ENCODE data around the gene KRTAP15-1. TPM values are rescaled to one million over a fixed set of nuclear protein-coding genes. Genes with fewer than 3 reads are reported as not detected.

KRTAP15-1 gene
- polyA plus RNA-seq, 1 donor = not detected

DNA sequence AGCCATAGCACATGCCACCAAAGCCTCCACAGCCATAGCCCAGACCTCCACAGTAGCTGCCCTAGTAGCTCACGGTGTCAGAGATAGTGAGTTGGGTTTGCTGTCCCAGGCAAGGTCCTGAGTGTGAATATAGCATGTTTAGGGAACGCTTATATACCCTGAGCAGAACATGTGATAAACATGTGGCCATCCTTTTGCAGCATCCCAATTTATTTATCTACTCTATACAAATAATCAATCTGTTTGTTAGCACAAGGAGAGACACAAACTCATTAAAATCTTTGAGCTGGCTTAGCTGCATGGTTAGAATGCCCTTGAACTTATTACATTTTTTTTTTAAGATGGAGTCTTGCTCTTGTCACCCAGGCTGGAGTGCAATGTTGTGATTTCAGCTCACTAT lies 47.3 kb downstream of the KRTAP15-1 start, which contains the start of gene KRTAP19-2:
TSS of gene KRTAP19-2 (minus strand) at position 101 of the 400 bp plus-strand sequence. CDS start at position 13, 88 bp downstream.
- no peaks in the 10 kb centered on the region for H3K27me3 ChIP-seq (ENCODE audit: control insufficient read depth, insufficient read depth, low read length)
- H3K36me3 ChIP-seq (ENCODE audit: control insufficient read depth, insufficient read depth, low read length) = no peaks in the 10 kb centered on the region
- H3K4me1 ChIP-seq (ENCODE audit: control insufficient read depth, insufficient read depth, low read length) = no peaks in the 10 kb centered on the region
- no peak for DNase-seq
- WGBS (ENCODE audit: insufficient coverage, low lambda C conversion rate) = no CpG with 5 or more reads among the region's 2 CpGs
- no peak within 1 kb of the TSS for H3K4me3 ChIP-seq (ENCODE audit: low read length)
- no peak within 1 kb of the TSS for H3K27ac ChIP-seq (ENCODE audit: low read length)
- H3K9me3 ChIP-seq (ENCODE audit: control insufficient read depth, low read depth, low read length) = no peaks in the 10 kb centered on the region

Other genes with a start within 250 kb of the KRTAP15-1 start
- gene CLDN8, start 224.2 kb upstream of the KRTAP15-1 start, polyA plus RNA-seq = not detected
- gene KRTAP24-1, start 157.3 kb upstream of the KRTAP15-1 start, polyA plus RNA-seq = not detected
- gene KRTAP25-1, start 150.8 kb upstream of the KRTAP15-1 start, polyA plus RNA-seq = not detected
- not detected for gene KRTAP26-1, start 120.0 kb upstream of the KRTAP15-1 start, polyA plus RNA-seq
- gene KRTAP27-1, start 102.6 kb upstream of the KRTAP15-1 start, polyA plus RNA-seq = not detected
- not detected for gene KRTAP23-1, start 91.7 kb upstream of the KRTAP15-1 start, polyA plus RNA-seq
- not detected for gene KRTAP13-2, start 68.0 kb upstream of the KRTAP15-1 start, polyA plus RNA-seq
- not detected for gene KRTAP13-1, start 44.2 kb upstream of the KRTAP15-1 start, polyA plus RNA-seq
- not detected for gene KRTAP13-3, start 14.3 kb upstream of the KRTAP15-1 start, polyA plus RNA-seq
- not detected for gene KRTAP13-4, start 10.1 kb upstream of the KRTAP15-1 start, polyA plus RNA-seq
- gene KRTAP19-1, start 40.1 kb downstream of the KRTAP15-1 start, polyA plus RNA-seq = not detected
- not detected for gene KRTAP19-2, start 47.2 kb downstream of the KRTAP15-1 start, polyA plus RNA-seq
- gene KRTAP19-3, start 51.7 kb downstream of the KRTAP15-1 start, polyA plus RNA-seq = not detected
- gene KRTAP19-4, start 56.9 kb downstream of the KRTAP15-1 start, polyA plus RNA-seq = not detected
- gene KRTAP19-5, start 61.9 kb downstream of the KRTAP15-1 start, polyA plus RNA-seq = not detected
- not detected for gene KRTAP19-6, start 101.6 kb downstream of the KRTAP15-1 start, polyA plus RNA-seq
- not detected for gene KRTAP19-7, start 121.0 kb downstream of the KRTAP15-1 start, polyA plus RNA-seq
- gene KRTAP22-2, start 150.1 kb downstream of the KRTAP15-1 start, polyA plus RNA-seq = not detected
- gene KRTAP6-3, start 152.2 kb downstream of the KRTAP15-1 start, polyA plus RNA-seq = not detected
- gene KRTAP6-2, start 158.6 kb downstream of the KRTAP15-1 start, polyA plus RNA-seq = not detected
- gene KRTAP22-1, start 160.8 kb downstream of the KRTAP15-1 start, polyA plus RNA-seq = not detected
- gene KRTAP6-1, start 173.7 kb downstream of the KRTAP15-1 start, polyA plus RNA-seq = not detected
- gene KRTAP20-1, start 176.2 kb downstream of the KRTAP15-1 start, polyA plus RNA-seq = not detected
- not detected for gene KRTAP20-4, start 180.4 kb downstream of the KRTAP15-1 start, polyA plus RNA-seq
- gene KRTAP20-2, start 194.9 kb downstream of the KRTAP15-1 start, polyA plus RNA-seq = not detected
- gene KRTAP20-3, start 202.6 kb downstream of the KRTAP15-1 start, polyA plus RNA-seq = not detected